Measurements from ENCODE around the gene VPS54. TPM values are rescaled to one million over a fixed set of nuclear protein-coding genes. Genes with fewer than 3 reads are reported as not detected.

Gene VPS54
- polyA plus RNA-seq, 3 donors, result 44.5 to 58.5 (median 46.1) TPM

Other genes with a start within 250 kb of the VPS54 start
- 100 to 1,000 TPM; 115 to 137 (median 123) TPM for gene UGP2, start 177.5 kb downstream of the VPS54 start, polyA plus RNA-seq (ENCODE audit: insufficient read length in 3 of 3)
- 10 to 100 TPM; 31.2 to 40.3 (median 33.3) TPM for gene PELI1, start 125.0 kb upstream of the VPS54 start, polyA plus RNA-seq (ENCODE audit: insufficient read length in 3 of 3)